GM12878 (cell line): ENCODE results near the gene CUL4A. TPM values are rescaled to one million over a fixed set of nuclear protein-coding genes. Genes with fewer than 3 reads are reported as not detected.

Source experiments
- ATAC-seq: fragments of 200-7000 bp; cut with Tn5 transposase; 3 replicates; pipeline ENCODE4 v1.9.1; 2020; ENCODE audit warnings: mild to moderate bottlenecking, moderate library complexity
- BruUV-seq: library from RNA; stranded (reverse); fragments of 400-500 nt; replicated peaks from 2 replicates; lab custom pipeline; 2021; lab: Mats Ljungman, UMichigan
- CTCF ChIA-PET: fragments of 300-600 bp; sonication (Branson Sonifier 250); formaldehyde crosslinking; extraction: SDS; loops from one replicate; lab custom pipeline; 2021; ENCODE audit warnings: inconsistent platforms; lab: Yijun Ruan, JAX
- POLR2A ChIA-PET: fragments of 350-600 bp; formaldehyde crosslinking; extraction: SDS; loops from one replicate; lab custom pipeline; 2021; ENCODE audit warnings: inconsistent platforms; lab: Charles Lee
- RAD21 ChIA-PET: fragments of 300-600 bp; sonication (Branson Sonifier 250); formaldehyde crosslinking; loops from one replicate; lab custom pipeline; 2023; ENCODE audit warnings: antibody characterized with exemption; ENCODE audit not compliant: unreplicated experiment; lab: Charles Lee
- SMC1A ChIA-PET: fragments of 300-600 bp; sonication (Branson Sonifier 250); formaldehyde crosslinking; loops from one replicate; lab custom pipeline; 2023; ENCODE audit not compliant: unreplicated experiment, uncharacterized antibody; lab: Charles Lee
- DNase-seq: peaks from one replicate; pipeline ENCODE4 v3.0.0-alpha.2; 2011; ENCODE audit warnings: low read depth, low spot score
- FAIRE-seq: peaks from 3 replicates; lab custom pipeline; 2011; peaks lifted over from hg19 to GRCh38; lab: Jason Lieb, UNC
- H2AFZ ChIP-seq: 2 replicates; pipeline ENCODE4 v1.6.0; 2011; ENCODE audit warnings: low read depth, low read length, control low read depth; ENCODE audit not compliant: control insufficient read depth
- H3K27ac ChIP-seq: 2 replicates; pipeline ENCODE4 v1.5.1; 2011; ENCODE audit warnings: control low read depth; ENCODE audit not compliant: control insufficient read depth, insufficient read depth
- H3K27me3 ChIP-seq, 2 experiments: replicated peaks in 1 of 2; 2 replicates each; pipeline versions ENCODE4 v1.6.0 to v1.6.1; 2011; ENCODE audit warnings: low read length in 1 of 2; ENCODE audit not compliant: control insufficient read depth in 2 of 2, insufficient read depth in 2 of 2
- H3K36me3 ChIP-seq, 2 experiments: 2 replicates each; pipeline ENCODE4 v1.5.1; 2011; ENCODE audit warnings: low read length in 1 of 2; ENCODE audit not compliant: control insufficient read depth in 2 of 2, insufficient read depth in 2 of 2
- H3K4me1 ChIP-seq: 2 replicates; pipeline ENCODE4 v1.6.1; 2011; ENCODE audit warnings: mild to moderate bottlenecking, low read length, moderate library complexity, mixed read lengths; ENCODE audit not compliant: control insufficient read depth, insufficient read depth
- H3K4me2 ChIP-seq: 2 replicates; pipeline ENCODE4 v1.6.0; 2011; ENCODE audit warnings: control low read depth; ENCODE audit not compliant: control insufficient read depth, insufficient read depth
- H3K4me3 ChIP-seq: fragments of 200-600 bp; sonication (generic); 2 replicates; pipeline ENCODE4 v1.5.1; 2016
- H3K79me2 ChIP-seq: 2 replicates; pipeline ENCODE4 v1.6.0; 2011; ENCODE audit warnings: low read length; ENCODE audit not compliant: control insufficient read depth, insufficient read depth
- H3K9ac ChIP-seq: 2 replicates; pipeline ENCODE4 v1.8.0; 2011; ENCODE audit warnings: low read length, control low read depth, mixed read lengths; ENCODE audit not compliant: control insufficient read depth, insufficient read depth
- H3K9me3 ChIP-seq: replicated peaks from 3 replicates; pipeline ENCODE4 v1.5.1; 2011; ENCODE audit warnings: mild to moderate bottlenecking, low read length; ENCODE audit not compliant: control insufficient read depth, insufficient read depth
- H4K20me1 ChIP-seq: 2 replicates; pipeline ENCODE4 v1.6.0; 2011; ENCODE audit not compliant: control insufficient read depth, insufficient read depth
- GABPA ChIP-seq: IDR thresholded peaks from 2 replicates; pipeline ENCODE4 v1.6.1; 2014; ENCODE audit warnings: antibody characterized with exemption, low read depth, mild to moderate bottlenecking, inconsistent platforms
- JUNB ChIP-seq: IDR thresholded peaks from 2 replicates; pipeline ENCODE4 v1.6.1; 2016; ENCODE audit warnings: antibody characterized with exemption, mild to moderate bottlenecking
- LARP7 ChIP-seq: fragments of 450-650 bp; IDR thresholded peaks from 2 replicates; pipeline ENCODE4 v1.6.1; 2017; ENCODE audit warnings: mild to moderate bottlenecking
- MTA3 ChIP-seq: IDR thresholded peaks from 2 replicates; pipeline ENCODE4 v1.6.1; 2012; ENCODE audit warnings: low read length, inconsistent platforms, borderline replicate concordance
- MXI1 ChIP-seq: fragments of 150-350 bp; IDR thresholded peaks from 2 replicates; pipeline ENCODE4 v1.6.1; 2011; ENCODE audit warnings: low read depth, mild to moderate bottlenecking, inconsistent platforms, low read length, improper control_type of control experiment
- NFYB ChIP-seq: IDR thresholded peaks from 2 replicates; pipeline ENCODE4 v1.6.1; 2011; ENCODE audit warnings: low read depth, mild to moderate bottlenecking, low read length, improper control_type of control experiment, moderate library complexity; ENCODE audit not compliant: insufficient read depth
- PBX3 ChIP-seq: IDR thresholded peaks from 2 replicates; pipeline ENCODE4 v1.6.1; 2011; ENCODE audit warnings: mild to moderate bottlenecking, low read depth, low read length, moderate library complexity; ENCODE audit not compliant: insufficient replicate concordance
- POLR2A ChIP-seq: IDR thresholded peaks from 2 replicates; pipeline ENCODE4 v1.6.1; 2011; ENCODE audit warnings: low read depth, mild to moderate bottlenecking, low read length
- POLR2AphosphoS5 ChIP-seq: IDR thresholded peaks from 2 replicates; pipeline ENCODE4 v1.6.1; 2011; ENCODE audit warnings: mild to moderate bottlenecking, low read length, inconsistent platforms
- RCOR1 ChIP-seq: conservative IDR thresholded peaks from 2 replicates; pipeline ENCODE4 v1.6.1; 2012; ENCODE audit warnings: low read depth, low read length, improper control_type of control experiment
- SMC3 ChIP-seq: IDR thresholded peaks from 2 replicates; pipeline ENCODE4 v1.6.1; 2011; ENCODE audit warnings: low read length, improper control_type of control experiment, borderline replicate concordance
- TCF7 ChIP-seq: IDR thresholded peaks from 2 replicates; pipeline ENCODE4 v1.6.1; 2014; ENCODE audit warnings: antibody characterized with exemption, borderline replicate concordance
- YBX1 ChIP-seq: fragments of 450-650 bp; IDR thresholded peaks from 2 replicates; pipeline ENCODE4 v1.6.1; 2016; ENCODE audit warnings: antibody characterized with exemption
- ZBTB4 ChIP-seq: fragments of 450-650 bp; formaldehyde crosslinking; IDR thresholded peaks from 2 replicates; pipeline ENCODE4 v1.4.0; 2022; ENCODE audit warnings: mild to moderate bottlenecking, moderate library complexity
- ZNF592 ChIP-seq: fragments of 450-650 bp; IDR thresholded peaks from 2 replicates; pipeline ENCODE4 v1.6.1; 2017; ENCODE audit warnings: mild to moderate bottlenecking, moderate library complexity
- WGBS: methylation state at CpG from one replicate; pipeline ENCODE4 v1.1.6; 2016; ENCODE audit warnings: low lambda C conversion rate; ENCODE audit not compliant: insufficient replicate concordance, insufficient coverage; ENCODE audit errors: missing lambda C conversion rate; 5-methylcytosine and 5-hydroxymethylcytosine counted together
- in situ Hi-C: fragments of 300-500 bp; cut with MboI; formaldehyde crosslinking; loops from 9 replicates; pipeline ENCODE4 v1.14.3; 2018; ENCODE audit warnings: mixed read lengths
- intact Hi-C: fragments of 100-400 bp; cut with micrococcal nuclease; formaldehyde crosslinking; loops from one replicate; pipeline ENCODE4 v1.14.2; 2022; ENCODE audit not compliant: unreplicated experiment
- polyA plus RNA-seq, 11 experiments: library from polyadenylated mRNA; depleted of rRNA in 4 of 11; unstranded in 6 of 11; stranded (reverse) in 5 of 11; fragments of >200 nt; fragmentation: Nextera tagmentation in 4 of 11; fragmentation: Illumina TruSeq in 1 of 11; extraction: Ambion mirVana in 4 of 11; extraction: Trizol in 1 of 11; gene quantifications; 1 replicate in 1 of 11; 2 replicates in 10 of 11; pipeline versions ENCODE4 v1.2.1 to v1.2.3, GENCODE V29; 2011 to 2016; ENCODE audit warnings: inconsistent platforms in 2 of 11, missing spikeins in 2 of 11, low read depth in 1 of 11
- total RNA-seq, 4 experiments: library from RNA; depleted of rRNA in 3 of 4; stranded (reverse); fragments of >200 nt in 3 of 4; fragmentation: Illumina TruSeq in 1 of 4; extraction: Trizol in 1 of 4; gene quantifications; 2 replicates each; pipeline versions ENCODE4 v1.2.1 to v1.2.3, GENCODE V29; 2013 to 2021

CUL4A gene
- total and polyA plus RNA-seq, 10 of the 15 experiments (the other 5 are each of a cell fraction or from before 2014, with no cell fraction given), result 19.7 to 74.3 (median 55.6) TPM

- TF ChIP-seq MTA3, result no peak
- TF ChIP-seq TCF7, result no peak
- TF ChIP-seq PBX3, result no peak
- no peak for TF ChIP-seq RCOR1
- no peak for TF ChIP-seq GABPA
- no peak for TF ChIP-seq LARP7
- TF ChIP-seq NFYB, result no peak
- TF ChIP-seq POLR2AphosphoS5, result no peak
These were observed 15.1 kb downstream of the CUL4A start (continued) for GRCh38 chr13:113224486-113224885.

GRCh38 chr13:113225515-113225914, 16.1 kb downstream of the CUL4A start:
- no peaks in the 10 kb centered on the region for H3K27me3 ChIP-seq
- no peak overlapping the region for H3K4me3 ChIP-seq
- H3K79me2 ChIP-seq, result no peaks in the 10 kb centered on the region
- FAIRE-seq (no peak), DNase-seq (no peak), ATAC-seq (no peak)
- peaks cover 25 to 34% of the 10 kb centered on the region in 2 experiments; a peak in 3 of 4 replicates for H3K36me3 ChIP-seq
- in situ Hi-C loops, result no loop called here
- H3K4me2 ChIP-seq, result no peak overlapping the region
- 0 out of 2 replicates have a peak, but pooled peaks cover 4% of the 10 kb centered on the region for H4K20me1 ChIP-seq
- WGBS, result over 99% methylated on average over 7 of the region's 7 CpGs
- no peak overlapping the region for H3K27ac ChIP-seq
- H2AFZ ChIP-seq, result no peak overlapping the region
- SMC1A ChIA-PET, result interaction anchor here (1.1 kb wide), 1 partner anchor 25 kb away, joined by 3 read pairs; no protein-coding TSS in a partner anchor
- BruUV-seq, result no TSS peak
- no peaks in the 10 kb centered on the region for H3K4me1 ChIP-seq
- TF ChIP-seq SMC3 (no peak), ZNF592 (no peak), JUNB (no peak), POLR2A (no peak), YBX1 (no peak), ZBTB4 (CRISPR knock-in tag) (no peak), MXI1 (no peak)
- RAD21 ChIA-PET, result no interaction called here
- no peaks in the 10 kb centered on the region for H3K9me3 ChIP-seq
- CTCF ChIA-PET, result interaction anchor here (0.8 kb wide), 1 partner anchor 169 kb away, joined by 3 read pairs; no protein-coding TSS in a partner anchor
- H3K9ac ChIP-seq, result no peak overlapping the region
- POLR2A ChIA-PET, result no interaction called here
- intact Hi-C loops, result no loop called here
